Stimulated activated CD4-positive, alpha-beta T cell treated with anti-CD3 and anti-CD28 coated beads, Interleukin-12 subunit alpha, Interleukin-12 subunit beta, amount 100 ng/mL, for 48 hours (primary cell): ENCODE measurements around the gene SUSD1.

ENCODE experiments used
- DNase-seq, 3 donors: peaks; one replicate each; pipeline ENCODE4 v3.0.0-alpha.2; 2020; ENCODE audit warnings: low read depth in 2 of 3, low spot score in 1 of 3

Gene SUSD1

DNA sequence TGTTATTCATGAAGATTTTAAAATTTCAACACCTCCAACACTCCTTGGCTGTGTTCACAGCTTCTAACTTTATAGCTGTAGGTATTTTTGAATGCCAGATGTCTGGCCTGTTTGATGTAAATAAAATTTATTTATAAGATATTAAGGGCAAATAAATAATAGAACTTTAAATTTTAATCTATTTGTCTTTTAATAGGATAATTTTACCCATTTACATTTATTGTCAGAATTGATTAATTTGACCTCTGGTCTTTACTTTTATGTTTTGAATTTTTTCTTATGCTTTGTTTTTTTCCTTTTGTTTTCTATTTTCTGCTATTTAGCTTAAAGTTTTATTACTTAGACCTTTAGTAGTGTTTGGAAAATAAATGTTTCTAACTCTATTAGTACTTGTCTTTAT, 183.9 kb downstream of the SUSD1 start:
- DNase-seq, result no peak
